ENCODE measurements around the gene HNRNPF.
"Not testable (repeated sequence)": the region's sequence is repeated elsewhere in the genome, so short reads cannot be mapped to it uniquely, and the experiment has no call there.

Gene HNRNPF, protein sequence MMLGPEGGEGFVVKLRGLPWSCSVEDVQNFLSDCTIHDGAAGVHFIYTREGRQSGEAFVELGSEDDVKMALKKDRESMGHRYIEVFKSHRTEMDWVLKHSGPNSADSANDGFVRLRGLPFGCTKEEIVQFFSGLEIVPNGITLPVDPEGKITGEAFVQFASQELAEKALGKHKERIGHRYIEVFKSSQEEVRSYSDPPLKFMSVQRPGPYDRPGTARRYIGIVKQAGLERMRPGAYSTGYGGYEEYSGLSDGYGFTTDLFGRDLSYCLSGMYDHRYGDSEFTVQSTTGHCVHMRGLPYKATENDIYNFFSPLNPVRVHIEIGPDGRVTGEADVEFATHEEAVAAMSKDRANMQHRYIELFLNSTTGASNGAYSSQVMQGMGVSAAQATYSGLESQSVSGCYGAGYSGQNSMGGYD

DNA sequence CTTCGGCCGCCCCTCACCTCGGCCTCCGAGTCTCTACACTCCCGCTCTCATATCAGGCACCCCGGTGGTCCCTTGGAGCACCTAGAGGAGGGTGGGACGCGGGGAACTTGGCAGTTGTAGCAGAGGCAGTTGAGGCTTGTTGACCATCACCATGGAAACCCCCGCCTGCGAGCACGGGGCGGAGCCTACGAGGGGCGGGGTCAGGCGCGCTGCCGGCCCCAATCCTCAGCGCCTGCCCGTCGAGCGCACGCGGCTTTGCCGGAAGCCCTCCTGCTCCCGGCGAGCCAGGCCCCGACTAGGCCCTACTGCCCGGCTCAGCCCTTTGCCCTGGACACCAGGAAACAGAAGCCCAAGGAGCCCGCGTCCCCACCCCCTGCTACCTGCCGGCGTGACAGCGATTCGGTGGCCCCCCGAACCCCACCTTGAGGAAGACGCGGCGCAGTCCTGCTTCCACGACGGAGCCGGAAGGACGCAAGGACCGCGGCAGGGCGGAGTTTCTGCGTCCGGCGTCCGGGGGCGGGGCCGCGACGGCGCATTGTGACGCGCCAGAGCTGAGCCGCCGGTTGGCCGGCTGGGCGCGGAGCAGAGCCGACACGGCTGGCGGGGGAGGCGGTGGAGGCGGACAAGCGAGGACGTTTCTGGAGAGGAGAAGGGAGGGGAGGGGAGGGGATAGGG is at the start of gene HNRNPF:
Gene HNRNPF (minus strand): TSS at position 477 of the 675 bp plus-strand sequence. CDS start 21,302 bp downstream, outside the sequence.
- WGBS (ENCODE audit: insufficient coverage, insufficient read length) = no CpG with 5 or more reads among the region's 68 CpGs
- H3K9me3 ChIP-seq (ENCODE audit: control insufficient read depth, insufficient read depth, low read length) = no peaks in the 10 kb centered on the region
- H3K27ac ChIP-seq (ENCODE audit: low read length) = no peak within 1 kb of the TSS
- H3K27me3 ChIP-seq (ENCODE audit: control insufficient read depth, insufficient read depth, low read length) = no peaks in the 10 kb centered on the region
- H3K36me3 ChIP-seq (ENCODE audit: control insufficient read depth, insufficient read depth, low read length) = no peaks in the 10 kb centered on the region
- no peaks in the 10 kb centered on the region; the same call in 1 of the 2 replicates for H3K4me1 ChIP-seq (ENCODE audit: control insufficient read depth, insufficient read depth, low read length)
- H3K4me3 ChIP-seq (ENCODE audit: low read length) = peak within 1 kb of the TSS; percentile 73
- DNase-seq (ENCODE audit: low read depth, low spot score) = peak; percentile 88

DNA sequence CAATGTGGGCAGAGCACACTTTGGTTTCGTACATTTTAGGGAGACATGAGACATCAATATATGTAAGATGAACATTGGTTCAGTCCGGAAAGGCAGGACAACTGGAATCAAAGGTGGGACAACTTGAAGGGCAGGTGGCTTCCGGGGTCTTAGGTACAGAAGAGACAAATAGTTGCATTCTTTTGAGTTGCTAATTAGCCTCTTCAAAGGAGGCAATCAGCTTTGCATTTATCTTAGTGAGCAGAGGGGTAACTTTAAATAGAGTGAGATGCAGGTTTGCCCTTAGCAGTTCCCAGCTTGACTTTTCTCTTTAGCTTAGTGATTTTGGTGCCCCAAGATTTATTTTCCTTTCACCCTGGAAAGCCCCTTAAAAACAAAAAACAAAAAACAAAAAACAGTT is 49.2 kb upstream of the HNRNPF start:
- no CpG with 5 or more reads among the region's 3 CpGs for WGBS (ENCODE audit: insufficient coverage, insufficient read length)
- H3K9me3 ChIP-seq (ENCODE audit: control insufficient read depth, insufficient read depth, low read length) = no peaks in the 10 kb centered on the region
- H3K27ac ChIP-seq (ENCODE audit: low read length) = no peak overlapping the region
- DNase-seq (ENCODE audit: low read depth, low spot score) = no peak
- H3K36me3 ChIP-seq (ENCODE audit: control insufficient read depth, insufficient read depth, low read length) = no peaks in the 10 kb centered on the region
- H3K4me1 ChIP-seq (ENCODE audit: control insufficient read depth, insufficient read depth, low read length) = 0 out of 2 replicates have a peak, but pooled peaks cover 1% of the 10 kb centered on the region
- no peak overlapping the region for H3K4me3 ChIP-seq (ENCODE audit: low read length)
- H3K27me3 ChIP-seq (ENCODE audit: control insufficient read depth, insufficient read depth, low read length) = no peaks in the 10 kb centered on the region

DNA sequence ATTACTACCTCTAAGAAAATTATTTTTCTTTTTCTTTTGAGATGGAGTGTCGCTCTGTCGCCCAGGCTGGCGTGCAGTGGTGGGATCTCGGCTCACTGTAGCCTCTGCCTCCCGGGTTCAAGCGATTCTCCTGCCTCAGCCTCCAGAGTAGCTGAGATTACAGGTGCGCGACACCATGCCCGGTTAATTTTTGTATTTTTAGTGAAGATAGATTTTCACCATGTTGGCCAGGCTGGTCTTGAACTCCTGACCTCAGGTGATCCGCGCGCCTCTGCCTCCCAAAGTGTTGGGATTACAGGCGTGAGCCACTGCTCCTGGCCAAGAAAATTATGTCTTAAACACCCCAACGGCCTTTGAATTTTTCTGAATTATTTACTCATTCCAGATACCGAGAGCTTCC is 47.6 kb upstream of the HNRNPF start:
- no CpG with 5 or more reads among the region's 15 CpGs for whole genome bisulfite sequencing (ENCODE audit: insufficient coverage, insufficient read length)
- H3K4me1 ChIP-seq (ENCODE audit: control insufficient read depth, insufficient read depth, low read length); H3K27ac ChIP-seq (ENCODE audit: low read length): not testable (repeated sequence)

DNA sequence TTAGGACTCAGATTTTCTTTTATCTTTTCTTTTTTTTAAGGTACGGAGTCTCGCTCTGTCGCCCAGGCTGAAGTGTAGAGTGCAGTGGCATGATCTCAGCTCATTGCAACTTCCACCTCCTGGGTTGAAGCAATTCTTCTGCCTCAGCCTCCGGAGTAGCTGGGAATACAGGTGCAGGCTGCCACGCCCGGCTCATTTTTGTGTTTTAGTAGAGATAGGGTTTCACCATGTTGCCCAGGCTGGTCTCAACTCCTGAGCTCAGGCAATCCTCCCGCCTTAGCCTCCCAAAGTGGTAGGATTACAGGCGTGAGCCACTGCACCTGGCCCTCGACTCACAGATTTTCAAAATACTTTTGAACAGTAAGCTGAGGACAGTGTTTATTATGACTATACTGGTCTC is 45.0 kb upstream of the HNRNPF start:
- DNase-seq (ENCODE audit: low read depth, low spot score); H3K9me3 ChIP-seq (ENCODE audit: control insufficient read depth, insufficient read depth, low read length); H3K27ac ChIP-seq (ENCODE audit: low read length); H3K4me1 ChIP-seq (ENCODE audit: control insufficient read depth, insufficient read depth, low read length); H3K36me3 ChIP-seq (ENCODE audit: control insufficient read depth, insufficient read depth, low read length); H3K27me3 ChIP-seq (ENCODE audit: control insufficient read depth, insufficient read depth, low read length); H3K4me3 ChIP-seq (ENCODE audit: low read length): not testable (repeated sequence)
- no CpG with 5 or more reads among the region's 9 CpGs for WGBS (ENCODE audit: insufficient coverage, insufficient read length)

More for the DNA sequence above, 47.6 kb upstream of the HNRNPF start:
- not testable (repeated sequence) for DNase-seq (ENCODE audit: low read depth, low spot score); H3K9me3 ChIP-seq (ENCODE audit: control insufficient read depth, insufficient read depth, low read length); H3K36me3 ChIP-seq (ENCODE audit: control insufficient read depth, insufficient read depth, low read length); H3K27me3 ChIP-seq (ENCODE audit: control insufficient read depth, insufficient read depth, low read length); H3K4me3 ChIP-seq (ENCODE audit: low read length)

DNA sequence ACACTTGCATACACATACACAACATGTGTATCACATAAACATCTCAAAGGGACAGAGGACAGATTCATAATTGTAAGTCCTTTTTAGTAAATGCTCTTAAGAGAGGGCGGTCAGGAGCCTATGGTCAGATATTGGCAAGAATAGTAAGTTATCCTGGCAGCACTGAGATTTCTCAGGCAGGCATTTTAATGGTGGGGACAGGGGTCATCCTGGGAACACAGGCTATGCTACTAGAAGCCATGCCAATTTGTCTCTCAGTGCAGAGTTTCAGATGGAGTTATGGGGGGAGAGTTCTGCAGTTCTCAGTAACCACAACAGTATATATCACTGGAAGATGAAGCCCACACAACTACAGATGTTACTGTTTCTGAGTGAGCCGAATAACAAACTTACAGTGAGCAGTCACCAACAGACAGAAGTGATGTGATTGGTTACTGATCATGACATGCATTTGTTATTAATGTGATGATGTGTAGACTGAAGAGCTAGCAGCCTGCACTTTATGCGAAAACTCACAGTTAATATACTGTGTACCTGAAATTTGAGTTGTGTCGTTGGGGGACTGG is 44.4 kb upstream of the HNRNPF start:
- Histone ChIP-seq H3K9me3 (ENCODE audit: control insufficient read depth, insufficient read depth, low read length) (no peaks in the 10 kb centered on the region), H3K36me3 (ENCODE audit: control insufficient read depth, insufficient read depth, low read length) (no peaks in the 10 kb centered on the region), H3K4me3 (ENCODE audit: low read length) (no peak overlapping the region), H3K27me3 (ENCODE audit: control insufficient read depth, insufficient read depth, low read length) (no peaks in the 10 kb centered on the region), H3K4me1 (ENCODE audit: control insufficient read depth, insufficient read depth, low read length) (0 out of 2 replicates have a peak, but pooled peaks cover 1% of the 10 kb centered on the region), H3K27ac (ENCODE audit: low read length) (no peak overlapping the region)
- no peak for DNase-seq (ENCODE audit: low read depth, low spot score)
- no CpG with 5 or more reads among the region's 4 CpGs for WGBS (ENCODE audit: insufficient coverage, insufficient read length)

DNA sequence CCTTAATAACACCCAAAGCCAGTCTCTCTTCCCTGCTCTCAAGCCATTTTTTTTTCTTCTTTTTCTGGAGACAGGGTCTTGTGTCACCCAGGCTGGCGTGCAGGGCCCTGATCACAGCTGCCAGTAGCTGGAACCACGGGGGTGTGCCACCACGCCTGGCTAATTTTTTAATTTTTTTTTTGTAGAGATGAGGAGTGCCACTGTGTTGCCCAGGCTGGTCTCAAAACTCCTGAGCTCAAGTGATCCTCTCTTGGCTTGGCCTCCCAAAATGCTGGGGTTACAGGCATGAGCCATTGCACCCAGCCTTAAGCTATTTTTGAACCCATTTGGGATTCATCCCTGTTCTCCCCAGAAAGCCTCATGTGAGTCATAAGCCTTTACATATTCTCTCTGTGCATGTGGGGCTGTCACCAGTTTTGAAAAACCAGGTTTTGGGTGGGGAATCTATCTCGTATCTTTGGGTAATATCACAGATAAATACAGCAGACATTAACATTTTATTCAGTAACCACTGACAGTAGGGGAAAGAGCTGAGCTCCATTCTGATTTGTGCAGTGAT is 43.4 kb upstream of the HNRNPF start:
- no peak for DNase-seq (ENCODE audit: low read depth, low spot score)
- no peaks in the 10 kb centered on the region for H3K9me3 ChIP-seq (ENCODE audit: control insufficient read depth, insufficient read depth, low read length)
- H3K36me3 ChIP-seq (ENCODE audit: control insufficient read depth, insufficient read depth, low read length) = no peaks in the 10 kb centered on the region
- H3K27me3 ChIP-seq (ENCODE audit: control insufficient read depth, insufficient read depth, low read length) = no peaks in the 10 kb centered on the region
- H3K27ac ChIP-seq (ENCODE audit: low read length) = no peak overlapping the region
- WGBS (ENCODE audit: insufficient coverage, insufficient read length) = no CpG with 5 or more reads among the region's 4 CpGs
- H3K4me3 ChIP-seq (ENCODE audit: low read length) = no peak overlapping the region
- H3K4me1 ChIP-seq (ENCODE audit: control insufficient read depth, insufficient read depth, low read length) = 0 out of 2 replicates have a peak, but pooled peaks cover 1% of the 10 kb centered on the region

DNA sequence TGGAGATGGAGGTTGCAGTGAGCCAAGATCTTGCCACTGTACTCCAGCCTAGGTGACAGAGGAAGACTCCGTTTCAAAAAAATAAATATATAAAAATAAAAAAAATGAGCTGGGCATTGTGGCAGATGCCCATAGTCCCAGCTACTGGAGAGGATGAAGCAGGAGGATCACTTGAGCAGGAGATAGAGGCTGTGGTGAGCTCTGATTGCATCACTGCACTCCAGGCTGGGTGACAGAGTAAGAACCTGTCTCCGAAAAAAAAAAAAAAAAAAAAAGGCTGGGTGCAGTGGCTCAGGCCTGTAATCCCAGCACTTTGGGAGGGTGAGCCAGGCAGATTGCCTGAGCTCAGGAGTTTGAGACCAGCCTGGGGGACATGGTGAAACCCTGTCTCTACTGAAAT is 39.8 kb upstream of the HNRNPF start:
- WGBS (ENCODE audit: insufficient coverage, insufficient read length) = no CpG with 5 or more reads among the region's 2 CpGs
- no peak for DNase-seq (ENCODE audit: low read depth, low spot score)
- no peaks in the 10 kb centered on the region for H3K4me1 ChIP-seq (ENCODE audit: control insufficient read depth, insufficient read depth, low read length)
- H3K4me3 ChIP-seq (ENCODE audit: low read length) = no peak overlapping the region
- no peaks in the 10 kb centered on the region for H3K36me3 ChIP-seq (ENCODE audit: control insufficient read depth, insufficient read depth, low read length)
- H3K27ac ChIP-seq (ENCODE audit: low read length) = no peak overlapping the region
- no peaks in the 10 kb centered on the region for H3K27me3 ChIP-seq (ENCODE audit: control insufficient read depth, insufficient read depth, low read length)
- H3K9me3 ChIP-seq (ENCODE audit: control insufficient read depth, insufficient read depth, low read length) = no peaks in the 10 kb centered on the region

DNA sequence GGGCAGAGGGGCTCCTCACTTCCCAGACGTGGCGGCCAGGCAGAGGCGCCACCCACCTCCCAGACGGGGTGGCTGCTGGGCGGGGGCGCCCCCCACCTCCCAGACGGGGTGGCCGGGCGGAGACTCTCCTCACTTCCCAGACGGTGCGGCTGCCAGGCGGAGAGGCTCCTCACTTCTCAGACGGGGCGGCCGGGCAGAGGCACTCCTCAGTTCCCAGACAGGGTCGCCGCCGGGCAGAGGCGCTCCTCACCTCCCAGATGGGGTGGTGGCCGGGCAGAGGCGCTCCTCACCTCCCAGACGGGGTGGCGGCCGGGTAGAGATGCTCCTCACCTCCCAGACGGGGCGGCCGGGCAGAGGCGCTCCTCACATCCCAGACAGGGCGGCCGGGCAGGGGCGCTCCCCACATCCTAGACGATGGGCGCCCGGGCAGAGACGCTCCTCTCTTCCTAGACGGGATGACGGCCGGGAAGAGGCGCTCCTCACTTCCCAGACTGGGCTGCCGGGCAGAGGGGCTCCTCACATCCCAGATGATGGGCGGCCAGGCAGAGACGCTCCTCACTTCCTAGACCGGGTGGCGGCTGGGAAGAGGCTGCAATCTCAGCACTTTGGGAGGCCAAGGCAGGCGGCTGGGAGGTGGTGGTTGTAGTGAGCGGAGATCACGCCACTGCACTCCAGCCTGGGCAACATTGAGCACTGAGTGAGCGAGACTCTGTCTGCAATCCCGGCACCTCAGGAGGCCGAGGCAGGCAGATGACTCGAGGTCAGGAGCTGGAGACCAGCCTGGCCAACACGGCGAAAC is 37.4 kb upstream of the HNRNPF start:
- H3K27ac ChIP-seq (ENCODE audit: low read length); H3K9me3 ChIP-seq (ENCODE audit: control insufficient read depth, insufficient read depth, low read length); H3K36me3 ChIP-seq (ENCODE audit: control insufficient read depth, insufficient read depth, low read length); H3K27me3 ChIP-seq (ENCODE audit: control insufficient read depth, insufficient read depth, low read length); H3K4me3 ChIP-seq (ENCODE audit: low read length); H3K4me1 ChIP-seq (ENCODE audit: control insufficient read depth, insufficient read depth, low read length); DNase-seq (ENCODE audit: low read depth, low spot score): not testable (repeated sequence)
- no CpG with 5 or more reads among the region's 53 CpGs for WGBS (ENCODE audit: insufficient coverage, insufficient read length)

DNA sequence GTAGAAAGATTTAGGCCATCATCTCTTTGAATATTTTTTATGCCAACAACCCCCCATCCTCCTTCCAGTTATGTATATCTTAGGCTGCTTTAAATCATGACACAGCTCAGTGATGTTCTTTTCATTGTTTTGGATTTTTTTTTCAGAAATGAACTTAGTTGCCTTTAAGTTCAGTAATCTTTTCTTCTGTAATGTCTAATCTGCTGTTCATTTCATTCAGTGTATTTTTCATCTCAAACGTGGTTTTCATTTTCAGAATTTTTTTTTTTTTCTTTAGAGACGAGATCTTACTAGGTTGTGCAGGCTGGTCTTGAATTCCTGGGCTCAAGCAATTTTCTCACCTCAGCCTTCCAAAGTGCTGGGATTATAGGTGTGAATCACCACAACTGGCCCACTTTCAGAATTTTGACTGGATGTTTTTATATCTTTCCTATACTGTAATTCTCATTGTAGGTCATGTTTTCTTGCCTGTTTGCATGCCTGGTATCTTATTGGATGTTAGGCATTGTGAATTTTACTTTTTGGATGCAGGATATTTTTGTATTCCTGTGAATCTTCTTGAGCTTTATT is 36.0 kb upstream of the HNRNPF start:
- H3K27ac ChIP-seq (ENCODE audit: low read length) = no peak overlapping the region
- H3K36me3 ChIP-seq (ENCODE audit: control insufficient read depth, insufficient read depth, low read length) = no peaks in the 10 kb centered on the region
- no peak overlapping the region for H3K4me3 ChIP-seq (ENCODE audit: low read length)
- no peaks in the 10 kb centered on the region for H3K27me3 ChIP-seq (ENCODE audit: control insufficient read depth, insufficient read depth, low read length)
- DNase-seq (ENCODE audit: low read depth, low spot score) = no peak
- WGBS (ENCODE audit: insufficient coverage, insufficient read length) = no CpG with 5 or more reads among the region's 2 CpGs
- no peaks in the 10 kb centered on the region for H3K9me3 ChIP-seq (ENCODE audit: control insufficient read depth, insufficient read depth, low read length)
- H3K4me1 ChIP-seq (ENCODE audit: control insufficient read depth, insufficient read depth, low read length) = no peaks in the 10 kb centered on the region

Measured in iPS DF 6.9 (cell line).